Lung (tissue), 12 donors: Measurements from ENCODE around the gene ZNF516. TPM values are rescaled to one million over a fixed set of nuclear protein-coding genes. Genes with fewer than 3 reads are reported as not detected.

Experiments used
- ATAC-seq: fragments of 200-7000 bp; cut with Tn5 transposase; one replicate; pipeline ENCODE4 v1.9.1; 2020; ENCODE audit warnings: moderate number of reproducible peaks; ENCODE audit not compliant: insufficient read depth, low FRiP score
- DNase-seq, 3 donors: peaks; one replicate each; pipeline ENCODE4 v3.0.0-alpha.2; 2013 to 2017
- H3K27ac ChIP-seq, 2 donors: one replicate each; pipeline ENCODE4 v1.5.1; 2013; ENCODE audit warnings: mild to moderate bottlenecking in 2 of 2, moderate library complexity in 2 of 2, control low read depth in 1 of 2, inconsistent platforms in 1 of 2, low read depth in 1 of 2, low read length in 1 of 2
- H3K27me3 ChIP-seq, 3 donors: one replicate each; pipeline ENCODE4 v1.5.1; 2013; ENCODE audit warnings: low read length in 2 of 3; ENCODE audit not compliant: control insufficient read depth in 3 of 3, insufficient read depth in 3 of 3
- H3K36me3 ChIP-seq, 4 donors: one replicate each; pipeline ENCODE4 v1.5.1; 2013; ENCODE audit warnings: low read length in 4 of 4, mild to moderate bottlenecking in 1 of 4, moderate library complexity in 1 of 4; ENCODE audit not compliant: control insufficient read depth in 4 of 4, insufficient read depth in 4 of 4
- H3K4me1 ChIP-seq, 5 donors: one replicate each; pipeline ENCODE4 v1.5.1; 2013; ENCODE audit warnings: low read length in 5 of 5, mild to moderate bottlenecking in 2 of 5, moderate library complexity in 1 of 5; ENCODE audit not compliant: control insufficient read depth in 5 of 5, insufficient read depth in 5 of 5
- H3K4me3 ChIP-seq: one replicate; pipeline ENCODE4 v1.5.1; 2013; ENCODE audit warnings: mild to moderate bottlenecking, control low read depth, moderate library complexity
- H3K9ac ChIP-seq, 2 donors: one replicate each; pipeline ENCODE4 v1.5.1; 2013; ENCODE audit warnings: low read length in 2 of 2, control low read depth in 1 of 2; ENCODE audit not compliant: insufficient read depth in 1 of 2
- H3K9me3 ChIP-seq, 4 donors: one replicate each; pipeline ENCODE4 v1.5.1; 2013; ENCODE audit warnings: low read length in 3 of 4, mild to moderate bottlenecking in 1 of 4, moderate library complexity in 1 of 4; ENCODE audit not compliant: control insufficient read depth in 4 of 4, insufficient read depth in 3 of 4
- CTCF ChIP-seq: IDR thresholded peaks from 2 replicates; pipeline ENCODE4 v1.5.1; 2012; ENCODE audit warnings: mild to moderate bottlenecking; ENCODE audit errors: control extremely low read depth, extremely low read depth
- WGBS, 2 donors: extraction: QIAGEN DNeasy Blood & Tissue Kit; methylation state at CpG; one replicate each; pipeline ENCODE4 v1.1.7; 2013; 5-methylcytosine and 5-hydroxymethylcytosine counted together
- polyA plus RNA-seq, 2 donors: library from polyadenylated mRNA; stranded (reverse); fragments of 200-250 nt; gene quantifications; one replicate each; pipeline ENCODE4 v1.2.1, GENCODE V29; 2013
- total RNA-seq, 2 donors: library from RNA; depleted of rRNA in 1 of 2; stranded (reverse); fragments of >200 nt in 1 of 2; gene quantifications; one replicate each; pipeline ENCODE4 v1.2.1, GENCODE V29; 2014 to 2021
- donor health status: control.
- donor health status: control.
- donor health status: Bipolar disorder and iron deficiency.
- donor health status: healthy.
- donor health status: DM: yes; HTN: yes; CAD: no.

ZNF516 gene
- total and polyA plus RNA-seq, 4 donors, result 7.7 to 45.4 (median 26.4) TPM

GRCh38 chr18:76494231-76495005 is 624 bp downstream of the ZNF516 start:
- Histone ChIP-seq H3K9me3 (no peaks in the 10 kb centered on the region), H3K4me3 (peak overlapping the region; percentile 42), H3K27ac (peak overlapping the region; percentile 49 to 67), H3K4me1 (peaks cover 0 to 22% (median 2%) of the 10 kb centered on the region in 5 donors), H3K9ac (peak overlapping the region; percentile 61 to 99), H3K27me3 (no peaks in the 10 kb centered on the region), H3K36me3 (no peaks in the 10 kb centered on the region)
- DNase-seq (peak; percentile 83 to 88 (median 88)), ATAC-seq (no peak)
- TF ChIP-seq CTCF, result no peak
- WGBS, 2 donors, result 0 to 1% methylated on average over 53 to 56 of the region's 56 CpGs

DNA sequence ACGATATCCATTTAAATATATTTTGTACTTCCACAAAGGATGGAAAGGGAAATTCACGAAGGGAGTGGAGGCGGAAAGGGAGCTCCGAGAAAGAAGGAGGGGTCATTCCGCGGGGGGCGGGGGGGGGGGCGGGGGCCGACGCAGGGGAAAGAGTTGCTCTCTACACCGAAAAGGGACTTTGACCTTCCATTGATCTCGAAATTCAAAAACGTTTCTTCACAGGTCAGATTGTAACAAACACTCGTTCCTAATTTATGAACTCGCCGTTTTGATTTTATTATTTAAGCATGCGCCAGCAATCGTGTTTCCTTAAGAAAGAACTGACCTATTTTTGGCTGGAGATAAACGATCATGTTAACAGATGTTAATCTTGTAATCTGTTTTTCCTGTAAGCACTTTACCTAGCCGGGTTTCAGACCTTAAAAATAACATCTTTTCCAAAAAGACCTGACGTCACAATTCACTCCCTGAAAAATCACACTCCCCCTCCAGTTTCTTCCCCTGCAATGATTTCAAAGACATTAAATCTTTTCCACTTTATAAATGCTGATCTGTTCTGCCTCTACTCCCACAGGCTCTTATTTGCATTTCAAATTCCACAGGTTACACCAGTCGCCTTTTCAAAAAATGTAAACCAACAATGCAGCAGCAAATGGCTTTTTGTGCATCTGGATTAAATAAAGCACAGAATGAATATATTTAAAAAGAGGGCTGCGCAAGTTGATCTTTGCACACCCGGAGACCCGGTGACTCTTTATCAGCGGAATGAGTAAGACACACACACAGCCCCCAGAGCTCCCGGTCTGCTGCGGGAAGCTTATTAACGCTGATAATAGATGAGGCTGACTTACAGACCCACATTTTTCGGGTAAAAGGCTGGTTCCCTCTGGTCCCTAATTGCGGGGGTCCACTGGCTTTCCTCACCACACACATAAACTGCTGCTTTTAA is 1.6 kb downstream of the ZNF516 start:
- peak; percentile 59 to 83 (median 64) for DNase-seq
- peak overlapping the region; percentile 67 to 86 for H3K27ac ChIP-seq
- ATAC-seq, result no peak
- no peaks in the 10 kb centered on the region for H3K36me3 ChIP-seq
- peak overlapping the region; percentile 49 for H3K4me3 ChIP-seq
- peak overlapping the region; percentile 61 to 99 for H3K9ac ChIP-seq
- no peak for TF ChIP-seq CTCF
- WGBS, 2 donors, result 0 to 1% methylated on average over 30 to 31 of the region's 31 CpGs
- peaks cover 1 to 31% (median 7%) of the 10 kb centered on the region in 5 donors for H3K4me1 ChIP-seq
- H3K27me3 ChIP-seq, result no peaks in the 10 kb centered on the region
- no peaks in the 10 kb centered on the region for H3K9me3 ChIP-seq

DNA sequence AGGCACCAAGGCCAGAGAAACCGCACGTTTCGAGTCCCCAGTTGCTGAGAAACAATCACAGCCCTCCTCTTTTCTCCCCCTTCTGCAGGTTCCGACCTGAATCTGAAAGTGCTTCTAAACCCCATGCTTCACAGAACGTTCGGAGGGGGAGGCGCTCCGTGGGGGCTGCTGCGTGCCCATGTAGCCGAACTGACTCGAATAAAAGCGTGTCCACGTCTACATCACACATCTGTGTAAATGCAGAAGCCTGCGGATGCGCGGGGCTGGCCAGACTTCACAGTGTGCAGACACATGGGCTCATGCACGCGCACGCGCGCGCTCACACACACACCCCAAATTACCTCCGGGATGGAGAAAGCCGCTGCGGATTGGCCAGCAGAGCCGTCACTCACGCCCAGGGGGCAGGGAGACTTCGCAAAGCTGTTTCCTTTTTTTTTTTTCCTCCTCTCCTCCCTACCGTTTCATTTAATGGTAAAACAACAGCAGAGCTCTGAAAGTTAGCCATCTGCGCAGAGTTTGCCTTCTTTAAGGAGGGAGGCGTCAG is 2.3 kb downstream of the ZNF516 start:
- 0% methylated on average over 31 of the region's 31 CpGs for WGBS, 2 donors
- H3K9me3 ChIP-seq, result no peaks in the 10 kb centered on the region
- H3K4me1 ChIP-seq, result peaks cover 2 to 38% (median 14%) of the 10 kb centered on the region in 5 donors
- no peaks in the 10 kb centered on the region for H3K27me3 ChIP-seq
- H3K4me3 ChIP-seq, result peak overlapping the region; percentile 49
- DNase-seq, result peak; percentile 100
- H3K9ac ChIP-seq, result peak overlapping the region; percentile 61 to 99
- no peaks in the 10 kb centered on the region for H3K36me3 ChIP-seq
- peak; percentile 90 for ATAC-seq
- H3K27ac ChIP-seq, result peak overlapping the region; percentile 65 to 86
- no peak for TF ChIP-seq CTCF
